Breast epithelium (tissue), 3 donors: Measurements from ENCODE around the gene C16orf54.

Experiments
- CTCF ChIP-seq, 3 donors: fragments of 450-650 bp; IDR thresholded peaks; one replicate each; pipeline ENCODE4 v1.5.1; 2016 to 2017; ENCODE audit warnings: antibody characterized with exemption in 3 of 3, mild to moderate bottlenecking in 3 of 3, moderate library complexity in 3 of 3
- POLR2A ChIP-seq: fragments of 450-650 bp; IDR thresholded peaks from one replicate; pipeline ENCODE4 v1.6.1; 2016; ENCODE audit warnings: antibody characterized with exemption, mild to moderate bottlenecking, moderate library complexity
- POLR2AphosphoS5 ChIP-seq, 3 donors: sonication (generic); formaldehyde crosslinking; IDR thresholded peaks; one replicate each; pipeline ENCODE4 v1.6.1; 2017; ENCODE audit warnings: antibody characterized with exemption in 3 of 3

GRCh38 chr16:29760567-29761279 is 14.9 kb upstream of the C16orf54 start:
- TF ChIP-seq CTCF (IDR thresholded peaks at IDR 0.05) (no peak), POLR2A (no peak), POLR2AphosphoS5 (IDR thresholded peaks at IDR 0.05) (no peak)
